Neural crest cell (in vitro differentiated cells): ENCODE measurements around the gene APBA1. TPM values are rescaled to one million over a fixed set of nuclear protein-coding genes. Genes with fewer than 3 reads are reported as not detected.

Source experiments
- DNase-seq: peaks from one replicate; pipeline ENCODE4 v3.0.0; 2021; ENCODE audit warnings: low read depth, mixed read lengths, low spot score
- H3K27ac Mint-ChIP-seq: one replicate; pipeline ENCODE4 v1.8.0; 2021; ENCODE audit warnings: mild to moderate bottlenecking, mixed read lengths; ENCODE audit not compliant: unreplicated experiment
- H3K27me3 Mint-ChIP-seq: 2 replicates; pipeline ENCODE4 v1.8.0; 2021; ENCODE audit warnings: low read depth, mild to moderate bottlenecking, mixed read lengths
- H3K36me3 Mint-ChIP-seq: 2 replicates; pipeline ENCODE4 v1.8.0; 2021; ENCODE audit warnings: low read depth, mild to moderate bottlenecking, mixed read lengths
- H3K4me1 Mint-ChIP-seq: 2 replicates; pipeline ENCODE4 v1.8.0; 2021; ENCODE audit warnings: mixed read lengths
- H3K4me3 Mint-ChIP-seq: one replicate; pipeline ENCODE4 v1.8.0; 2021; ENCODE audit warnings: mild to moderate bottlenecking, mixed read lengths
- H3K9me3 Mint-ChIP-seq: 2 replicates; pipeline ENCODE4 v1.8.0; 2021; ENCODE audit warnings: mixed read lengths
- CTCF ChIP-seq: fragments of 200-600 bp; sonication (generic); conservative IDR thresholded peaks from 2 replicates; pipeline ENCODE4 v1.5.0; 2021; ENCODE audit warnings: antibody characterized with exemption, mild to moderate bottlenecking
- total RNA-seq: library from RNA; stranded (reverse); gene quantifications from 2 replicates; pipeline ENCODE4 v1.2.1, GENCODE V29; 2021

Gene APBA1
- total RNA-seq, 1 donor from 2014 or later, result 3.7 TPM

DNA sequence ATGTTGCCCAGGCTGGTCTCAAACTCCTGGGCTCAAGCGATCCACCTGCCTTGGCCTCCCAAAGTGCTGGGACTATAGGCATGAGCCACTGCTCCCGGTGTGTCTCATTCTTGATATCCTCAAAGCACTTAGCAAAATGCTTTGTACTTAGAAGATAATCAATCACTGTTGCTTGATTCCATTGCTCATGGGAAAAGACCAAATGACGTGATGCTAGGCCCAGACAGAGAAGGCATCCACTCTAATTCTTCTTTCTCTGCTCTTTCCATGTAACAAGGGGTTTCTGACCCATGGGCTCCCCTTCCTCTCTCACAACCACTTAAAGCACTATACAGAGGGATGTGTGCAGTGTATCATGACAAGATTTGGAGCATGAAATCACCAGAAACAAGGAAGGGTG, 83.0 kb downstream of the APBA1 start:
- no peaks in the 10 kb centered on the region for H3K27me3 Mint-ChIP-seq
- no peak for DNase-seq
- TF ChIP-seq CTCF, result no peak
- H3K36me3 Mint-ChIP-seq, result peaks cover under 1% of the 10 kb centered on the region
- no peaks in the 10 kb centered on the region for H3K9me3 Mint-ChIP-seq
- peaks cover 4% of the 10 kb centered on the region for H3K4me1 Mint-ChIP-seq
- no peak overlapping the region for H3K27ac Mint-ChIP-seq
- H3K4me3 Mint-ChIP-seq, result no peak overlapping the region

GRCh38 chr9:69585571-69585970, 86.6 kb downstream of the APBA1 start:
- H3K36me3 Mint-ChIP-seq, result no peaks in the 10 kb centered on the region
- H3K9me3 Mint-ChIP-seq, result no peaks in the 10 kb centered on the region
- H3K4me3 Mint-ChIP-seq, result no peak overlapping the region
- peaks cover 3% of the 10 kb centered on the region for H3K4me1 Mint-ChIP-seq
- no peak for TF ChIP-seq CTCF
- no peaks in the 10 kb centered on the region for H3K27me3 Mint-ChIP-seq
- no peak for DNase-seq
- H3K27ac Mint-ChIP-seq, result no peak overlapping the region

DNA sequence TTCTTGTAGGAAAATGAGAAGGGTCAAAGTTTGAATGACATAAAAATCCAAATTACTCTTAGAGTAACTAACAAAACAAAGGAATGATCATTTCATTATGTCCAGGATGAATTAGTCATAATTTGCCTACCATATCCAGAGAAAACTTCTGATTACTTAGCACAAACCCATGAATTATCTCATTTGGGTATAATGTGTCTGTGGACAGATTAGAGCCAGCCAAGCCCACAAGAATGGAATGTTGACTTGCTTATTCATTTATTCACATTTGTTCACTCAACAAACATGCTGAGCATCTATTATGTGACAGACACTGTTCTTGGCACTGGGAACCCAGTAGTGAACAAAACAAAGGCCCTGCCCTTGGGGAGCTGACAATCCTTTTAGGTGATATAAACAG, 87.4 kb downstream of the APBA1 start:
- Mint-ChIP-seq H3K4me3 (no peak overlapping the region), H3K36me3 (no peaks in the 10 kb centered on the region), H3K4me1 (peaks cover 5% of the 10 kb centered on the region), H3K9me3 (no peaks in the 10 kb centered on the region), H3K27me3 (no peaks in the 10 kb centered on the region), H3K27ac (no peak overlapping the region)
- TF ChIP-seq CTCF, result no peak
- DNase-seq, result no peak

GRCh38 chr9:69583645-69584234, 88.4 kb downstream of the APBA1 start:
- Mint-ChIP-seq H3K27ac (no peak overlapping the region), H3K9me3 (no peaks in the 10 kb centered on the region), H3K27me3 (no peaks in the 10 kb centered on the region), H3K4me1 (peaks cover 6% of the 10 kb centered on the region), H3K36me3 (no peaks in the 10 kb centered on the region), H3K4me3 (no peak overlapping the region)
- DNase-seq, result no peak
- TF ChIP-seq CTCF, result no peak

GRCh38 chr9:69582544-69583297, 89.5 kb downstream of the APBA1 start:
- DNase-seq, result no peak
- TF ChIP-seq CTCF, result no peak
- Mint-ChIP-seq H3K27me3 (no peaks in the 10 kb centered on the region), H3K4me1 (peaks cover 8% of the 10 kb centered on the region), H3K9me3 (no peaks in the 10 kb centered on the region), H3K36me3 (no peaks in the 10 kb centered on the region), H3K4me3 (no peak overlapping the region), H3K27ac (no peak overlapping the region)
